AG08395 (cell line): ENCODE results near the gene MED6.

ENCODE experiments used
- DNase-seq: peaks from one replicate; pipeline ENCODE4 v3.0.0; 2012; ENCODE audit warnings: mixed read lengths, low spot score

Gene MED6, protein sequence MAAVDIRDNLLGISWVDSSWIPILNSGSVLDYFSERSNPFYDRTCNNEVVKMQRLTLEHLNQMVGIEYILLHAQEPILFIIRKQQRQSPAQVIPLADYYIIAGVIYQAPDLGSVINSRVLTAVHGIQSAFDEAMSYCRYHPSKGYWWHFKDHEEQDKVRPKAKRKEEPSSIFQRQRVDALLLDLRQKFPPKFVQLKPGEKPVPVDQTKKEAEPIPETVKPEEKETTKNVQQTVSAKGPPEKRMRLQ

DNA sequence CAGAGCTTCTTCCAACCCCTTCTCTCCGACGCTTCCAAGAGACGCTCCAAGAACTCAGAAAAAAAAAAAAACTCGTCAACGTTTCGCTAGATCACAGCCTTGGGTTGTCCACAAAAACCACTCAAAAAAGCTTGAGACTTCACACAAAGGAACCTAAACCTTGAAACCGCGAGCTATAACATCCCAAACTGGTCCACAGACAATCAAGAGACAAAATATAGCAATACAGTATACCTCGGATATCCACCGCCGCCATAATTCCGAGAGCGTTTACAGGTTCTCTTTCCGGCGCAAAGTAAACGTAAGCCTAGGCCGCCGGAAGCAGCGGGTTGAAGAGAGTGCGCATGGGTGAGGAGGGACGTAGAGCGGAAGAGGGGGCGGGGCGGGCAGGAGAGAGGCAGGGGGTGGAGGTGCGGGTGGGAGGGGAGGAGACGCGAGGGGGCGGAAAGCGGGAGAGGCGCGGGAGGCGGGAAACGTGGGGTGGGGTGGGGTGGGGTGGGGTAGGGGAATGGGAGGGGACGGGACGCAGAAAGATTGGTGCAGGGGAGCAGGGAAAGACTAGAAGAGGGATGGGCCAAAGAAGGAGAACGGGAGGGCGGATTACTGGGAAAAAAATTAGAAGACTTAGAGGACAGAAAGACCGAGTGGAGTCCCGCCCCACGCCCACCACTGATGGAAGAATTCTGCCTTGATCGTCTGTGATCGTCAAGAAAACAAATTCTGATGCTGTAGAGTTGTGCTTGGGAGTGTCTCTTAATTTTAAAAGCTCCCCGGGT, at the start of gene MED6:
Gene MED6 (minus strand): TSS at position 274 of the 776 bp plus-strand sequence. CDS start 18 bp downstream, at position 256.
- peak; percentile 96 for DNase-seq

GRCh38 chr14:70649803-70650202, 49.3 kb upstream of the MED6 start:
- no peak for DNase-seq

DNA sequence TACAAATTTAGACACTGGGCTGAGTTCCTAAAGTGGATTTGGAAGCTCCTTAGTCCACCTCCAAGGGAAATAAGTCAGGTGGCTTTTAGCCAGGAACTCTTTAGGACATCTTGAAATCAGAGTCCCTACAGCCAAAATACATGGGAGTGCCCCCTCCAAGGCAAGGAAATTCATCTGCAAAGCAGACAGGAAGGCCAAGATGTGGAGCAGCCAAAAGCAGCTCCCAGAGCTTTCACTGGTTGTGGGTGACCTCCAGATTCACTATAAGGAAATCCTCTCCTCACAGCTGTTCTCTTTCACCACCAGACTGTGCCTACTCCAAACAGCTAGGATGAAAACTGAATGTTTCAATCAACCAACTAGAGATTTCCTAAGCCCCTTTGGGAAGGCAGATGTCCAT, 47.9 kb upstream of the MED6 start:
- DNase-seq: no peak

- no peak for DNase-seq
Measured at GRCh38 chr14:70646705-70647104, 46.2 kb upstream of the MED6 start.

- no peak for DNase-seq
Measured at GRCh38 chr14:70645892-70646291, 45.4 kb upstream of the MED6 start.

DNA sequence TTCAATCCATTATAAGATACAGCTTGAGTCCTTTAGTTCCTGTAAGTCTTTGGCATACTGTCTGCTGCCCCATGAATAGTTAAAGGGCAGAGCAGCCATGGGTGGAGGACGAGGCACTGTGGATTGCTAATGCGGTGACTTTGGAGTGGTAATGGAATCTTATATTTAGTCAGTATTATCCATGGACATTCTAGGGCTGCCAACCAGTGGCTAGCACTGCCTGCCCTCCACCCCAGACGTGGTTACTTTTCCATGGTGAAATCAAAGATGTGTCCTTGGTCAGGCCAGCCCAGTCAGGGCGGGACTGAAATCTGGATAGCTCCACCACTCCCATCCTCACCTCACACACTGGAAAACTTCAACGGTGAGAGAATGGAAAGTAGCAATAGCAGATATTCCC, 43.5 kb upstream of the MED6 start:
- DNase-seq: no peak

DNA sequence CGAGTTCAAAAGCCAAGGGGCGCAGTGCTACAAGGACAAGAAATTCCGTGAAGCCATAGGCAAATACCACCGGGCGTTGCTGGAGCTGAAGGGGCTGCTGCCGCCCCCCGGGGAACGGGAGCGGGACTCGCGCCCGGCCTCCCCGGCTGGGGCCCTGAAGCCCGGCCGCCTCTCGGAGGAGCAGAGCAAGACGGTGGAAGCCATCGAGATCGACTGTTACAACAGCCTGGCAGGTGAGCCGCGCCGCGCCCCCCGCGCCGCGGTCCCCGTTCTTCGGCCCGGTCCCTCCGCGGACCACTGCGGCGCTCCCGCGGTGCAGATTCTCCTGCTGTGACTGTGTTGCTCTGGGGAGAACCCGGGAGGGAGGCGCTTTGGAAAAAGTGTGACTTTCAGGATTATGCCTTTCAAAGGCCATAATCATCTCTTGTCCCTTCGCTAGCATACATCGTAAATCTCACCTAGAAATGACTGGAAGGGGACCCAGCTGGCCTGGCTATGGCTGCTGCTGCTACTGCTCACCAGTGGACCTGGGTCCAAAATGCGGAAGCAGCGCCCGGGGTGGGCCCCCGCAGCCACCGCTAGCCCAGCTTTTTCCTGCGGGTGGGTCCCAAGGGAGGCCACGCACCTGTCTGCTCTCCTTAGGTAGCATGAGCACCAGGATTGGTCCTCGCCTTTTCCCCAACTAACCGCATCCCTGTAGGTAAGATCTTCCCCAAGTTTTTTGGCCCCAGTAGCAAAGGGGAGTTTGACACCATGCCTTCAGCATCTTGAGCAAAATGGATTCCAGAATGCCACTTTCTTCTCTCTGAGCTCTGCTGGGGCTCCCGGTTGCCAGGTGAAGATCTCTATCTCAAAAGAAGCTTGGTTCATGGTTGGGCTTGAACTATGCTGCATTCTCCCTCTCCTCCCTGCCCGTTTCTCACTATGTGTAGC, 42.1 kb upstream of the MED6 start:
- no peak for DNase-seq

DNA sequence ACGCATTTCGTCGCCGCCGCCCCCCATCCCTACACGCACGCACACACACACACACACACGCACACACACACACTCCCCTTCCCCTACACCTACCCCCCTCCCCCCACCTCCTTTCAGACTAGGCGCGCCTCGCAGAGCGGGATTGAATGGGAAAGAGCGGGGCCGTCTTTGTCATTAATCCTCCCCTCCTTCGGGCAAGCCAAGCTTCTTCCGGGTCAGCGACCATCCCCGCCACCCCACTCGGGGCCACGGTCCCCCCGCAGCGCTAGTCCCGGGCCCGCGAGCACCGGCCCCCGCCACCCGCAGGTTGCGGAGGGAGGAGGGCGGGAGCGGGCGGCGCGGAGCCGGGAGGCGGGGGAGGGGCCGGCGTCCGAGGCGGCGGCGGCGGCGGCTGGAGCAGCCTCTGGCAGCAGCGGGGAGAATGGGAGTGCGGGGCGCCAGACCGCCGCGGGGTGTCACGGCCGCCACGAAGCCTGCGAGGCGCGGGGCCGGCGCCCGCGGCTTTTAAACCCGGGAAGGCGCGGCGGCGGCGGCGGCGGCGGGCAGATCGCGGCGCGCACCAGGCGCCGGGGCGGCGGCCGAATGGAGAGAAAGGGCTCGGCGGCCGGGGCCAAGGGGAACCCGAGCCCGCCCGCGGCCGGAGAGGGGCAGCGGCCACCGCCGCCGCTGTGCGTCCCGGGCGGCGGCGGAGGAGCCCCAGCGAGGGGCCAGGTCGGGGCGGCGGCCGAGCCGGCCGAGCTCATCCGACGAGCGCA, 41.3 kb upstream of the MED6 start, which contains the start of gene TTC9:
Gene TTC9 (plus strand): TSS at position 369 of the 755 bp plus-strand sequence. CDS start 214 bp downstream, at position 583.
- peak; percentile 19 for DNase-seq

DNA sequence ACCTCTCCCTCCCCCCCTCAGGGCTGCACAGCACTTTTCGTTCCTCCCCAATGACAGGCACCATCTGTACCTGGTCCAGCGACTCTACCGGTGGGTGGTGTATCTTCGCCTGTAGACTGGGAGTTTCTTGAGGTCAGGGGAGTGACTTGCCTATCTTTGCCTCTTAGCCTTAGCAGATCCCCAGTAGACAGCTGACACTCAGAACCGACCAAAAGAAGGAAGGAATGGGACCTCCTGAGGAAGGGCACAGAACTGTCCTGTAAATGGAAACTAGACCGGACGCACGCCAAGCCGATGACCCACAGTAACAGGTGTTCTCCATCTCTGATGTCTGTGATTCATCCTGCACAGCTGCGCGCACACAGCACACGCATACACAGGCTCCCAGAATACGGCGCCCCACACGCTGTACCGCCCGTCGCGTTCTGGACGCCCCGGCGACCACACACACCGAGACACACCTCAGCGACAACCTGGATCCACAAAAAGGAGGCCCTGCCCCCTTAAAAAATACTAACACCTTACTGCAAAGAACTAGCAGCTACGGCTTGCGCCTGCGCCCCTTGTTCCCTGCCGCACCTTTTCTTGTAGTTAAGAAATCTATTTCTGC, 40.6 kb upstream of the MED6 start:
- DNase-seq: peak; percentile 17

DNA sequence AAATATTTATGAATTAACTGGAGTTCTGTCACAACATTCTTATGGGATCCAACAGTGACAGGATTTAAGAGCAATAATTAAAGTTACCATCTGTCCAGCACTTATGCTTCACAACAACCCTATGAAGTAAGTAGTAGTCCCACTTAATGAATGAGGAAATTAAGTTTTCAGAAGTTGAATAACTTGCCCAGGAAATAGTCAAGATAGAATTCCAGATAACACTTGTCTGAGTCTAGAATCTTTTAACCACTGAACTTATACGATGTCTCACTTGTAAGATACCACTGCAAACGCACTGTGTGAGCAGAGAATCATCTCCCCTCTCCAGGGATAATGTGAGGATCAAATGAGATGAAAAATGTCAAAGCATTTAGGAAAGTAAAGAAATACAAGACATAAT, 38.0 kb upstream of the MED6 start:
- DNase-seq: no peak

DNA sequence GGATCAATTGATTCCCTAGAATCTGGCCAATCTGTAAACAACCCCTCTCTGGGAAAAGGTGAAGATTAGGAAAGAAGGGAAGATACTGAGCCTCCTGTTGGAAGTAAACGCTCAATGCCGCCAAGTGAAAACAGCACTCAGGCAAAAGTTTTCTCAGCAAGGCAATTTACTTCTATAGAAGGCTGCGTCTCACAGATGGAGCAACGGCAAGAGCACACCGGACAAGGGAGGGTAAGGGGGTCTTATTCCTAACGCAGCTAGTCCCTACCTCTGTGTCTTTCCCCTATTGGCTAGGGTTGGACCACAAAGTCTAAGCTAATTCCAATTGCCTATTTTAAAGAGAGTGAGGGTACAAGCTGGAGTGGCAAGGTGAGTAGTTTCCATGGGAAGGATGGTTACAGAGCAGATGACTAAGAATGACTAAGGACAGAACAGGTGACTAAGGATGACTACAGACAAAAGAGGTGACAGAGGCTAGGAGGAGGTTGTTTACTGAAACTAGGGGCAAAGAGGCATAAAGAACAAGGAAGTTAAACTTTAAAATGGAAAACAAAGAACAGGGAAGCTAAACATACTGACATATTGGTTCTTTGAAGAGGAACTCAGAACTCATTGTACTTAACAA, 35.6 kb upstream of the MED6 start:
- no peak for DNase-seq

GRCh38 chr14:70631948-70632347, 31.5 kb upstream of the MED6 start:
- DNase-seq: no peak

DNA sequence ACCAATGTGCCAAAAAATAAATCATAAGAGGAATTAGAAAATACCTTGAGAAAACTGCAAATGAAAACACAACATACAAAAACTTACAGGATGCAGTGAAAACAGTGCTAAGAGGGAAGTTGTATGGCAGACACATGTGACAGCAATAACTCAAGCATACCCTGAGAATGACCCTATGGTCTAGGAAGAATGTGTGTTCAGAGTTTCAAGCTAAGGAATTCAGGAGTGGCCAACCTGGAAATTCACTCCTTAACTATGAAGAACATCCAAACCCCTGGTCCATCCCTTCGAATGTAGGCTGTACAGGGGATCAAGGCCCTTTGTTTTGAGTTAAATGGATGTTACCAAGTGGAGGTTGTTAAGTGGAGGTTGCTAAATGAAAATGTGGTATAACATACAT, 24.5 kb upstream of the MED6 start:
- DNase-seq: no peak

DNA sequence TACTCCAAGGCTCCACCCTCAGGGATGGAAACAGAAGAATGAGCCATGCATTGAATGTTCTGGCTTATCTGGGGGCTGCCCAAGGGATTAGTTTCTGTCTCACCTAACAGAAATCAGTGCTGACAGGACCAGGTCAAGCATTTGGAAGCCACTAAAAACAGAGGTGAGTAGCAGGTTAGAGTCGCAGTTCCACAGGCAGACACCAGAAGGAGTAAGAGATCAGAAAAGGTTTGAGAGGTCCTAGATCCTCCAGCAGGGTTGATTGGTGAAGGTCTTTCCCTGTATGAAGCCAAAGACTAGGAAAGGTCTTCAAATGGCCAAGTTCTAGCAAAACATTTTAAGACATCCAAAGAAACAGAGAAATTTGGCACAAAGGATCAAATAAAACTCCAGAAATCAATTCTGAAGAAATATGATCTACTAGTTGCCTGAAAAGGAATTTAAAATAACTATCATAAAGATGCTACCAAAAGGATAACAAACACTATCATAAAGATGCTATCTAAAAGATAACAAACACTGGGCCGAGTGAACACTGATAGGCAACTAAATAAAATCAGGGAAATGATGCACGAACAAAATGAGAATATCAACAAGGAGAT, 21.8 kb upstream of the MED6 start:
- DNase-seq: peak; percentile 58

DNA sequence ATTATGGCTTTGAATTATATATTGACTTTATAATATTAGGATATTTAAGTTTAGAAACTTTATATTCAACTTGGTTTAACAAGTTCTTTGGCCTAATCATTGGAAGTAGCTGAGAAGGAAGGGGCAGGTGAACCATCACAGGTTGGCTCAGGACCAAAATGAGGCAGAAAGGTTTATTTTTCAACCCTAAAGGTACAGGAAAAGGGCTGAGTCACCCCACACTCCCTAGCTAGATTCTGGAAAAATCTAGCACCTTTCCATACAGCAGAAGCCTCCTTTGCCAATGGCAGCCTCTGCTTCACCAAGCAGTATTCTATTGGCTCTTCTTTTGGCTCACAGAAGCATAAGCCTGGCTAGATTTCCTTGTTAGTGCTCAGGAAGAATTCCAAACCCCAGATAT, 19.3 kb upstream of the MED6 start:
- DNase-seq: no peak

GRCh38 chr14:70618314-70618713, 17.9 kb upstream of the MED6 start:
- DNase-seq: no peak

GRCh38 chr14:70616646-70617045, 16.2 kb upstream of the MED6 start:
- DNase-seq: no peak

- DNase-seq: no peak
Measured at GRCh38 chr14:70611216-70611615, 10.8 kb upstream of the MED6 start.

GRCh38 chr14:70602254-70602653, 1.8 kb upstream of the MED6 start:
- no peak for DNase-seq

GRCh38 chr14:70601162-70601561, 707 bp upstream of the MED6 start:
- peak; percentile 10 for DNase-seq
